ENCODE measurements around the gene TIMM8B. TPM values are rescaled to one million over a fixed set of nuclear protein-coding genes. Genes with fewer than 3 reads are reported as not detected.

TIMM8B gene, protein sequence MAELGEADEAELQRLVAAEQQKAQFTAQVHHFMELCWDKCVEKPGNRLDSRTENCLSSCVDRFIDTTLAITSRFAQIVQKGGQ
- 103 TPM for polyA plus RNA-seq (2013, experiment 1 of 2)
- polyA plus RNA-seq (2013, experiment 2 of 2) = 104 TPM

DNA sequence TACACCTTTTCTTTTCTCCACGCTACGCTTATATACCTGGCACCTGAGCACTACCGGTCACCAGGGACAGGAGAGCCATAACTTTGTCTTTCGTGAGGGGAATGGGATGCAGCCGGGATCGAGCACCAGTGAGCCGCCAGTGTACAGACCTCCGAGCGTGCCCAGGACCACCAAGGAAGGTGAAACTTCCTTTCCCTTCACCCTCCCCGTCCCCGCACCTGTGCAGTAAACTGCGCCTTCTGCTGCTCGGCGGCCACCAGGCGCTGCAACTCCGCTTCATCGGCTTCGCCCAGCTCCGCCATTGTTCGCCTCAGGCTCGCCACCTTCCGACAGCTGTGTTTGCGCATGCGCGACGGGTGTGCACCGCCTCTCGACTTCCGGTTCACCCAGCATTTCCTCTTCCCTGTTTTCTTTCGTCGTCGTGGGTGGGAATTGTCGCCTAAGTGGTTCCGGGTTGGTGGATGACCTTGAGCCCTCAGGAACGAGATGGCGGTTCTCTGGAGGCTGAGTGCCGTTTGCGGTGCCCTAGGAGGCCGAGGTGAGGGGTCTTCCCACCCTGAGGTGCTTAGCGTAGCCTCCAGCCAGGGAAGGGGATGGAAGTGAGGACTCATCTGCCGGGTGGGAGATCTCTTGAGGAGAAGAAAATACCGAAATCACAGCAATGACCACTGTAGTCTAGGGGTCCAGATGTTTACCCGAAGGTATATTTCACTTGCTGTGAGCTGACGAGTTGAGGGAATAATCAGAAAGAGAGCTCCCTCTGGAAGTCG lies at the start of gene TIMM8B, which contains the start of gene SDHD:
TSS of gene TIMM8B (minus strand) at position 335 of the 770 bp plus-strand sequence. CDS start at position 302, 33 bp downstream.
TSS of gene SDHD (plus strand) at position 452 of the 770 bp plus-strand sequence. CDS start at position 487, 35 bp downstream.
- peak within 1 kb of the TSS; percentile 29 for H3K23ac ChIP-seq (ENCODE audit: low read depth, low read length, poor library complexity)
- no peak within 1 kb of the TSS for H2BK5ac ChIP-seq (ENCODE audit: low read length)
- peak within 1 kb of the TSS; percentile 37 for H3K18ac ChIP-seq (ENCODE audit: low read length)
- H3K27me3 ChIP-seq (ENCODE audit: control insufficient read depth in 3 of 3, insufficient read depth in 3 of 3, low read depth in 1 of 3, low read length in 3 of 3) = no peaks in the 10 kb centered on the region
- DNase-seq (ENCODE audit: low spot score) = peak; percentile 97
- H3K36me3 ChIP-seq (replicated peaks in 1 of 2; ENCODE audit: control insufficient read depth in 2 of 2, insufficient read depth in 2 of 2, low read length in 2 of 2) = peaks cover 18 to 80% of the 10 kb centered on the region in 2 donors
- H3K14ac ChIP-seq (ENCODE audit: low read length) = no peak within 1 kb of the TSS
- H2BK120ac ChIP-seq (ENCODE audit: low read depth, low read length) = no peak within 1 kb of the TSS
- H3K9me3 ChIP-seq (replicated peaks in 1 of 2; ENCODE audit: control insufficient read depth in 2 of 2, insufficient read depth in 1 of 2, low read depth in 1 of 2, low read length in 2 of 2) = no peaks in the 10 kb centered on the region
- H4K8ac ChIP-seq (ENCODE audit: low read depth, low read length) = no peak within 1 kb of the TSS
- H3K4me3 ChIP-seq (ENCODE audit: low read length in 2 of 2) = peak within 1 kb of the TSS; percentile 87 to 91
- no peak within 1 kb of the TSS for H2BK15ac ChIP-seq (ENCODE audit: low read length)
- peak within 1 kb of the TSS; percentile 87 for H2AFZ ChIP-seq (ENCODE audit: low read length)
- H3K27ac ChIP-seq (replicated peaks; ENCODE audit: low read length) = no peak within 1 kb of the TSS
- peak within 1 kb of the TSS; percentile 44 for H4K91ac ChIP-seq (ENCODE audit: low read depth, low read length, poor library complexity)
- no peak within 1 kb of the TSS for H2AK5ac ChIP-seq (ENCODE audit: low read depth, low read length)
- peaks cover 0 to 6% of the 10 kb centered on the region in 2 donors for H3K4me1 ChIP-seq (ENCODE audit: control insufficient read depth in 2 of 2, insufficient read depth in 1 of 2, low read depth in 1 of 2, low read length in 2 of 2)
- no CpG with 5 or more reads among the region's 45 CpGs for WGBS, 2 donors (ENCODE audit: extremely low coverage in 2 of 2, insufficient read length in 2 of 2, insufficient replicate concordance in 1 of 2)
- H3K4me2 ChIP-seq (ENCODE audit: insufficient read depth, low read length, poor library complexity, severe bottlenecking) = peak within 1 kb of the TSS; percentile 78
- peaks cover 5% of the 10 kb centered on the region for H3K79me1 ChIP-seq (ENCODE audit: low read depth, low read length)
- H3K4ac ChIP-seq (ENCODE audit: low read length) = no peak within 1 kb of the TSS
- H2BK12ac ChIP-seq (ENCODE audit: low read length) = no peak within 1 kb of the TSS
- H3K9ac ChIP-seq (ENCODE audit: low read depth, low read length, poor library complexity) = peak within 1 kb of the TSS; percentile 97

DNA sequence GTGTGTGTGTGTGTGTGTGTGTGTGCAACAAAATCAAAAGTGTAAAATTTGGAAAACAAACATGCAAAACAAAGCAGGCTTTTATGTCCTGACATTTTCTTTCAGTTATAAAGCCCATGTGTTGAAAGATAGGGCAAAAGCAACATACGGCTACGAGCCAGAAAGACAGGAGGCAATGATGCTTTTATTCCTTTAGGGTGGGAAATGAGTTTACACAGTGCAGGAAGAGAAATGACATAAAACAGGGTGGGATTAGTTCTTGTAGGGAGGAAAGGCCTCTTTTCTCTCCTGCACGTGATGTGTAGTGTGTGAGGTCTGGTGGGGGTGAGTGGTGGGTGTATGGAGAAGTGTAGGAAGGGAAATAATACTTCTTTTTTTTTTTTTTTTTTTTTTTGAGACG lies 47.9 kb upstream of the TIMM8B start:
- no peak for DNase-seq (ENCODE audit: low spot score)
- Histone ChIP-seq H3K36me3 (replicated peaks in 1 of 2; ENCODE audit: control insufficient read depth in 2 of 2, insufficient read depth in 2 of 2, low read length in 2 of 2) (no peaks in the 10 kb centered on the region), H3K79me1 (ENCODE audit: low read depth, low read length) (no peaks in the 10 kb centered on the region), H3K4me2 (ENCODE audit: insufficient read depth, low read length, poor library complexity, severe bottlenecking) (no peak overlapping the region), H3K27ac (replicated peaks; ENCODE audit: low read length) (no peak overlapping the region), H3K4ac (ENCODE audit: low read length) (no peak overlapping the region), H2BK15ac (ENCODE audit: low read length) (no peak overlapping the region), H3K9ac (ENCODE audit: low read depth, low read length, poor library complexity) (no peak overlapping the region), H2AFZ (ENCODE audit: low read length) (no peak overlapping the region), H2AK5ac (ENCODE audit: low read depth, low read length) (no peak overlapping the region), H3K27me3 (ENCODE audit: control insufficient read depth in 3 of 3, insufficient read depth in 3 of 3, low read depth in 1 of 3, low read length in 3 of 3) (no peaks in the 10 kb centered on the region), H3K4me1 (ENCODE audit: control insufficient read depth in 2 of 2, insufficient read depth in 1 of 2, low read depth in 1 of 2, low read length in 2 of 2) (no peaks in the 10 kb centered on the region), H4K91ac (ENCODE audit: low read depth, low read length, poor library complexity) (no peak overlapping the region), H2BK5ac (ENCODE audit: low read length) (no peak overlapping the region), H3K14ac (ENCODE audit: low read length) (no peak overlapping the region), H3K4me3 (ENCODE audit: low read length in 2 of 2) (no peak overlapping the region), H4K8ac (ENCODE audit: low read depth, low read length) (no peak overlapping the region), H3K18ac (ENCODE audit: low read length) (no peak overlapping the region), H2BK120ac (ENCODE audit: low read depth, low read length) (no peak overlapping the region), H2BK12ac (ENCODE audit: low read length) (no peak overlapping the region), H3K9me3 (replicated peaks in 1 of 2; ENCODE audit: control insufficient read depth in 2 of 2, insufficient read depth in 1 of 2, low read depth in 1 of 2, low read length in 2 of 2) (no peaks in the 10 kb centered on the region), H3K23ac (ENCODE audit: low read depth, low read length, poor library complexity) (no peak overlapping the region)
- WGBS, 2 donors (ENCODE audit: extremely low coverage in 2 of 2, insufficient read length in 2 of 2, insufficient replicate concordance in 1 of 2) = no CpG with 5 or more reads among the region's 4 CpGs

DNA sequence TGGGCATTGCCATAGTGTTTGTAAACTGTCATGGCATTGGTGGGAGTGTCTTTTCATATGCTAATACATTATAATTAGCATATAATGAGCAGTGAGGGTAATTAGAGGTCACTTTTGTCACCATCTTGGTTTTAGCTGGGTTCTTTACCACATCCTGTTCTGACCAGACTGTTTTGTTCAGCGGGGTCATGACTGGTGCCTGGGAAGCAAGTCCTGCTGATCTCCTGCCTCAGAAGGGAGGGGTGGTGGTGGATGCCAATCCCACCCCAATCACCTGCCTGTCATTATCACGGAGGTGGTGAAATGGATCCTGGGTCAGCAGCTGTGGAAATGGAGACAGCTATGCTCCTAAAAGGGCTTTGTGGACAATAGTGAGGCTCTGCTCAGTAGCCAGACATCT lies 46.2 kb upstream of the TIMM8B start:
- H2AFZ ChIP-seq (ENCODE audit: low read length) = no peak overlapping the region
- WGBS, 2 donors (ENCODE audit: extremely low coverage in 2 of 2, insufficient read length in 2 of 2, insufficient replicate concordance in 1 of 2) = no CpG with 5 or more reads among the region's 2 CpGs
- H4K8ac ChIP-seq (ENCODE audit: low read depth, low read length) = no peak overlapping the region
- H2BK12ac ChIP-seq (ENCODE audit: low read length) = no peak overlapping the region
- no peak overlapping the region for H3K4me2 ChIP-seq (ENCODE audit: insufficient read depth, low read length, poor library complexity, severe bottlenecking)
- no peak overlapping the region for H2BK120ac ChIP-seq (ENCODE audit: low read depth, low read length)
- no peak overlapping the region for H3K27ac ChIP-seq (replicated peaks; ENCODE audit: low read length)
- H3K14ac ChIP-seq (ENCODE audit: low read length) = no peak overlapping the region
- no peak overlapping the region for H3K9ac ChIP-seq (ENCODE audit: low read depth, low read length, poor library complexity)
- H3K9me3 ChIP-seq (replicated peaks in 1 of 2; ENCODE audit: control insufficient read depth in 2 of 2, insufficient read depth in 1 of 2, low read depth in 1 of 2, low read length in 2 of 2) = no peaks in the 10 kb centered on the region
- H3K4me3 ChIP-seq (ENCODE audit: low read length in 2 of 2) = peak overlapping the region in 1 of 2 donors; percentile 58
- H2BK15ac ChIP-seq (ENCODE audit: low read length) = no peak overlapping the region
- no peaks in the 10 kb centered on the region for H3K4me1 ChIP-seq (ENCODE audit: control insufficient read depth in 2 of 2, insufficient read depth in 1 of 2, low read depth in 1 of 2, low read length in 2 of 2)
- no peak for DNase-seq (ENCODE audit: low spot score)
- H3K27me3 ChIP-seq (ENCODE audit: control insufficient read depth in 3 of 3, insufficient read depth in 3 of 3, low read depth in 1 of 3, low read length in 3 of 3) = no peaks in the 10 kb centered on the region
- H3K36me3 ChIP-seq (replicated peaks in 1 of 2; ENCODE audit: control insufficient read depth in 2 of 2, insufficient read depth in 2 of 2, low read length in 2 of 2) = no peaks in the 10 kb centered on the region
- H3K23ac ChIP-seq (ENCODE audit: low read depth, low read length, poor library complexity) = no peak overlapping the region
- H4K91ac ChIP-seq (ENCODE audit: low read depth, low read length, poor library complexity) = no peak overlapping the region
- H3K4ac ChIP-seq (ENCODE audit: low read length) = no peak overlapping the region
- no peak overlapping the region for H2BK5ac ChIP-seq (ENCODE audit: low read length)
- no peaks in the 10 kb centered on the region for H3K79me1 ChIP-seq (ENCODE audit: low read depth, low read length)
- H3K18ac ChIP-seq (ENCODE audit: low read length) = no peak overlapping the region
- no peak overlapping the region for H2AK5ac ChIP-seq (ENCODE audit: low read depth, low read length)

DNA sequence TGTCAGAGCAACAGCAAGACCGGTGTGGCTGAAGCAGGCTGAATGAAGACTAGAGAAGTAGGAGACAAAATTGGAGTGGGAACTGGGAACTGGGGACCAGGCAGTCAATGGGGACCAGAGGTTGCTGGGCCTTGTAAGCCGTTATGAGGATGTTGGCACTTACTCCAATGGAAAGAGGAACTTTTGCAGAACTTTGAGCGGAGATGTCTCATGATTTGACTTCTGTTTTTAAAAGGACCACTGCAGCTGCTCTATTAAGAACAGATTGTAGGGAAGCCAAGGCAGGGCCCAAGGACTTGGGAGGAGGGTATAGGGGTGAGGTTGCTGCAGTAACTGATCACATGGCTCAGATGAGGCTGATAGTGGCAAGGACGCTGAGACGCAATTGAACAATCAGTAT lies 43.1 kb upstream of the TIMM8B start:
- Histone ChIP-seq H2BK120ac (ENCODE audit: low read depth, low read length) (no peak overlapping the region), H3K4ac (ENCODE audit: low read length) (no peak overlapping the region), H3K9ac (ENCODE audit: low read depth, low read length, poor library complexity) (no peak overlapping the region), H4K91ac (ENCODE audit: low read depth, low read length, poor library complexity) (no peak overlapping the region), H2BK15ac (ENCODE audit: low read length) (no peak overlapping the region), H3K27ac (replicated peaks; ENCODE audit: low read length) (no peak overlapping the region), H3K4me3 (ENCODE audit: low read length in 2 of 2) (no peak overlapping the region), H3K79me1 (ENCODE audit: low read depth, low read length) (no peaks in the 10 kb centered on the region), H3K18ac (ENCODE audit: low read length) (no peak overlapping the region), H3K4me1 (ENCODE audit: control insufficient read depth in 2 of 2, insufficient read depth in 1 of 2, low read depth in 1 of 2, low read length in 2 of 2) (no peaks in the 10 kb centered on the region), H3K27me3 (ENCODE audit: control insufficient read depth in 3 of 3, insufficient read depth in 3 of 3, low read depth in 1 of 3, low read length in 3 of 3) (no peaks in the 10 kb centered on the region), H3K23ac (ENCODE audit: low read depth, low read length, poor library complexity) (no peak overlapping the region), H2BK12ac (ENCODE audit: low read length) (no peak overlapping the region), H4K8ac (ENCODE audit: low read depth, low read length) (no peak overlapping the region), H3K4me2 (ENCODE audit: insufficient read depth, low read length, poor library complexity, severe bottlenecking) (no peak overlapping the region), H3K9me3 (replicated peaks in 1 of 2; ENCODE audit: control insufficient read depth in 2 of 2, insufficient read depth in 1 of 2, low read depth in 1 of 2, low read length in 2 of 2) (no peaks in the 10 kb centered on the region), H3K36me3 (replicated peaks in 1 of 2; ENCODE audit: control insufficient read depth in 2 of 2, insufficient read depth in 2 of 2, low read length in 2 of 2) (no peaks in the 10 kb centered on the region), H2AK5ac (ENCODE audit: low read depth, low read length) (no peak overlapping the region), H3K14ac (ENCODE audit: low read length) (no peak overlapping the region), H2BK5ac (ENCODE audit: low read length) (no peak overlapping the region), H2AFZ (ENCODE audit: low read length) (no peak overlapping the region)
- whole genome bisulfite sequencing, 2 donors (ENCODE audit: extremely low coverage in 2 of 2, insufficient read length in 2 of 2, insufficient replicate concordance in 1 of 2) = no CpG with 5 or more reads among the region's 5 CpGs
- no peak for DNase-seq (ENCODE audit: low spot score)
